HG02852 (cell line): Measurements from ENCODE around the gene SPIN3.
"Not testable (repeated sequence)": the region's sequence is repeated elsewhere in the genome, so short reads cannot be mapped to it uniquely, and the experiment has no call there.

Source experiments
- ATAC-seq: cut with Tn5 transposase; IDR thresholded peaks from one replicate; pipeline ENCODE4 v1.9.1; 2021; ENCODE audit warnings: mild to moderate bottlenecking, moderate library complexity; ENCODE audit not compliant: unreplicated experiment

Gene SPIN3

DNA sequence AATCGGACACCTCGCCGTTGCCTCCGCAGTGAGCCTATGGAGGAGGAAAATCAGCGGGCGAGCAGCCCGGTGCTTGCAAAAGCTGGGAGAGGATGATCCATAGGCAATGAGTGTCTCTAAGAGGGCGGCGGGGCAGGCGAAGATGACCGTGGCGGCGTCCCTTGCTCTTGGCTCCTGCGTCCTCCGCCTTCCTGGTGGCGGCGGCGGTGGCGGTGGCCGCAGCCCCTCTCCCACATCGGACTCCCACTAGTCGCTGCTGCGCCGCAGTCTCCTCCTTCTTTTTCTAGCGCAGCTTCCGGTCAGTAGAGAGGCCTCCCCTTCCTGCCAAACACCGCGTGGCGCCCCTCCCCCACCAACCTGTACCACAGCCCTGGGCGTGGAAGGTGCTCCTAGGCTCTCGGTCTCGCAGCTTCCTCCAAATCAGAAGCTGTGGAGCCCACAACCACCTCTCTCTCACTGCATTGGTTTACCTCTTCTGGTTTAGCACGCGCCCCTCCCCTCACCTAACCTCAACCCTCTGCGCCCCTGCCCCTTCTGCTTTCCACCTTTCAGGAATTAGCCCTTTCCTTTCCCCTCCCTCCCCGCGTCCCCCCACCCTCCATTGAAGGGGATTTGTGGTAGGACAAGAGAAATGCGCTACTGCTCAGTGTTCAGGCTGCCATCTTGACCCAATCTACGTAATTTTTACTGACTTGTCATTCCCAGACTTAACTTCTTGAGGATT lies at the start of gene SPIN3:
Gene SPIN3, minus strand, starts transcription at position 271 of the 724 bp plus-strand sequence. CDS start 594 bp downstream, outside the sequence.
- ATAC-seq = peak; percentile 97

DNA sequence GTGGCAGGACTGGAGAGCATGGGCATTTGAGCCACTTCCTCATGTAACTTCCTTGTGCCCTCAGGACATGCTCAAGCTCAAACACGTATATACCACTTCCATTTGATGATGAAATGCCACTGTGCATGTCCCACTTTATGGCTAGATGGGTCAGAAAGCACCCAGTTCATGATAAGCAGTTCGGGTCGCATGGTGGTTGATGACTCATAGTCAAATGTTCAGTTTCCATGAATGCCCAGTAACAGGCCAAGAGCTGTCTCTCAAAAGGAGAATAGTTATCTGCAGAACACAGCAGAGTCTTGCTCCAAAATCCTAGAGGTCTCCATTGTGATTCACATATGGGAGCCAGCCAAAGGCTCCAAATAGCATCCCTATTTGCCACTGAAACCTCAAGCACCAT lies 48.9 kb upstream of the SPIN3 start:
- ATAC-seq = no peak

DNA sequence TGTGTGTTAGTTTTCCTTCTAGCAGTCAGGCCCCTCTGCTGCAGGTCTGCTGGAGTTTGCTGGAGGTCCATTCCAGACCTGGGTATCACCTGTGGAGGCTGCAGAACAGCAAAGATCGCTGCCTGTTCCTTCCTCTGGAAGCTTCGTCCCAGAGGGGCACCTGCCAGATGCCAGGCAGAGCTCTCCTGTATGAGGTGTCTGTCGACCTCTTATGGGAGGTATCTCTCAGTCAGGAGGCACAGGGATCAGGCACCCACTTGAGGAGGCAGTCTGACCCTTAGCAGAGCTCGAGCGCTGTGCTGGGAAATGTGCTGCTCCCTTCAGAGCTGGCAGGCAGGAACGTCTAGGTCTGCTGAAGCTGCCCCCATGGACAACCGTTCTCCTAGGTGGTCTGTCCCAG lies 41.9 kb upstream of the SPIN3 start:
- ATAC-seq = not testable (repeated sequence)

DNA sequence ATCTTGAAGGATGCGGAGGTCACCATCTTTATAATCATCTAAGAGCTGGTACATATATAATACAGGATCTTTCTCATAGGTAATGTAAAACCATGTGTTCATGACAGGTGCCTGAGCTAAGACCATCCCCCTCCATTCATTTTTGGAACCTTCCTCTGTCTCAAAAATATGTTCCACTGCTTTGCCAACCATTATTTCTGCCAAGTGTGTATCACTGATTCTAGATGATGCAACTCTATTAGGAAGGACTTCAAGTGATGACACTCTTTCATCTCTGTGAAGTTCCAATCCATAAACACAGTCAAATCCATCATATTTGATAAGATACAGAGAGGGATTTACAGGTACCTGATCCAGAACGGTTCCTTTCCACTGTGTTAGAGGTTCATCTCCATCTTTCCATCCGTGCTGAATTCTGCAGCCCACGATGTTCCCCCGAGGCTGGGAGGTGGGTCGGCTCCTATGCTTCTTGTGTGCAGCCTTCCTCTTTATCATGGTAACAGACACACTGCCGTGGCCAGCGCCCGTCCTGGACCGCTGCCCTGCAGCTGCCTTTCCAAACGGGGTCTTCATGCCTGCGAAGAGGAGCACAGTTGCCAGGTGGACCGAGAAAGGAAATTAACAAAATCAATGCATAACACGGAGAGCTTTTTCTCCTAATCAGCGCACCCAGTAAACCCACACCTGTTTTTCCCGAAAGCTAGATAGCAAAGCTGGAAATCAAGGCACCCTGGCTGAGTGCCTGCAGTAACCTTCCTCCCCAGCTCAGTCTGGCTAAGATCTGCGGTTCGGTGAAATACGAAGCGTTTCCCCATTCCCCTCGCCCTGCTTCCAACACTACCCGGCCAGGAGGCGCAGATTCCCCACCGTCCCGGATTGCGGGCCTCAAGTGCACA lies 718 bp downstream of the SPIN3 start:
- ATAC-seq = no peak

DNA sequence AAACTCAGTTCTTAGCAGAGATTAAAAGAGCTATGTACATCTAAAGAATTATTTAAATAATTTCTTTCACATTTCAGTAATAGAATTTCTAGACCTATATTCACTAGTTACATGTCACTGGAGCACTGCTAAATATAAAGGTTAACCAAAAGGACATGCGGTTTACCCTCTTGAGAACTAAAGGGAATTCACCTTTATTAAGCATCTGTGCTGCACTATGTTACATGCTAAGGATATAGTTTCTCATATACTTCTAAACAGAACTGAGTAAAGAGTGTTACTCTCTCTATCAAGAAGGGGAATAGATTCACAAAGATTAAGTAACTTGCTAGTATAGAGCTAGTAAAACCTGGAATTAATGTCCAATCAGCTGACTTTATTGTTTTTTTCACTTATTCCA lies 7.6 kb downstream of the SPIN3 start:
- ATAC-seq = no peak

DNA sequence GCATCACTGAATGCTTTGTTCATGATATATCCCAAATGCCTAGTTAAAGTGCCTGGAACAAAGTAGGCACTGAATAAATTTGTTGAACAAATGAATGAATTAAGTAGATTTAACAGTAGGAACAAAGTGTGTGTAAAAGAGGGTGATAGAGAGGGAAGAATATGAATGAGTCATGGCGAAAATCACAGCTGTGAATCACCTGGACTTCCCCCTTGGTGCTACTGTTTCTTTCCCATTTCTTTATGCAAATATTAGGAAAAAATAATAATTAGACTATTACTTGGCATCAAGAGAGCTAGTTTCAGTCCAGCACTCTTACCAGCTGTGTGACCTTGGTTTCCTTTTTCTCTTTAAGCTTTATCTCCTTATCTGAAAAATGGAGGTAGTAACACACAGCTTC lies 9.2 kb downstream of the SPIN3 start:
- ATAC-seq = peak; percentile 51

DNA sequence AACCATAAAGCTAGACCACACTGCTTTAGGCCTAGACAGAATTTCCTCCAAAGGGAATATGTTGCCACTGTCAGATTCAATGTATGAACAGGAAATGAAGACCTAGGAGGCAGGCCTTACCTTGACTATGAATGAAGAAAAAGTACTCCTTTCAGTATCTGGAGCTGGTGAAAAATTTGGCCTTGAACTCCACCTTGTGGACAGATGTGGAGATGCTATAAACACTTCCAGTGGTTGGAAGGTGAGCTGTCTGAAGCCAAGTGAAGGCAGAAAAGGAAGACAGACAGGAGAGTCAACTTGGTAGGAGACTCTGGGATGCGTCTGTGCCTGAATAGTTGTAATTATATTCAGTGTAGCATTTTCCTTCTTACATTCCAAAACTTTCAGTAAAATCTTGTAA lies 17.2 kb downstream of the SPIN3 start:
- peak; percentile 97 for ATAC-seq

DNA sequence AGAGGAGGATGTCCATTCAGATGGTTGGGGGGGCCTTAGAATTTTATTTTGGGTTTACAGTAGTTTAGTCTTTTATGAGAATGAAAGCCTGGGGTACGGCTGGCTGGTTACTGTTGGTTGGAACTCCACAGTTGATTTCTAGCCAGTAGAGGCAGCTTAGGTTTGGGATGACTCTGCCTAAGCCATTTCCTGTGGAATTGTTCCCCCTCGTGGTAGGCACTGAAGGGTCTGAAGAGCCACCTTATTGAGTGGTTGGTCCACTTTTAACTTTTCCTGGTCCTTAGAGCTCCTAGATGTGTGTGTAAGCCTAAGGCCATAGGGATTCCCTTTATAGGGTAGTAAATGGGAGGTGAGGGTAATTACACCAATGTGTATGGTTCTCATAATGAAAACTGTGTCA lies 19.7 kb downstream of the SPIN3 start:
- no peak for ATAC-seq

DNA sequence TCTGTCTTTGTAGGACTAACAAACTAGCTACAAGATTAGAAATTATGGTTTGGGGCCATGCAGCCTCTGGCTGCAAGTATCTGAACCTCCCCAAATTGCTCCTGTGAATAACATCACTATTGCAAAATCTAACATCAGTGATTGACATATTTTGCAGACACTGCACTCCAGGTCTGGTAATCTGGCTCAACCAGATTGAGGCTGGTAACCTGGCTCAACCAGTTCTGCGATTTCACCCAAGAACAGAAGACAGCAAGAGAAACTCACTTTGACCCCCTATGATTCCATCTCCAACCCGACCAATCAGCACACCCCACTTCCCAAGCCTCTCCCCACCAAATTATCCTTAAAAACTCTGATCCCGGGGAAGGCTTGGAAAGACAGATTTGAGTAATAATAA lies 20.9 kb downstream of the SPIN3 start:
- no peak for ATAC-seq

DNA sequence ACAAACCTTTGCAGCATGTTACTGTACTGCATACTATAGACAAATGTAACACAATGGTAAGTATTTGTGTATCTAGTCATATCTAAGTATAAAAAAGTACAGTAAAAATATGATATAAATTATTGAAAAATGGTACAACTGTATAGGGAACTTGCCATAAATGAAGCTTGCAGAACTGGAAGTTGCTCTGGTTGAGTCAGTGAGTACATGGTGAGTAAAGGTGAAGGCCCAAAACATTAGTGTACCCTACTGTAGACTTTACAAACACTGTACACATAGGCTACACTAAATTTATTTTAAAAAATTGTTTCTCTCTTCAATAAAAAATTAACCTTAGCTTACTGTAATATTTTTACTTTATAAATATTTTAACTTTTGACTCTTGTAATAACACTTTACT lies 25.8 kb downstream of the SPIN3 start:
- no peak for ATAC-seq

DNA sequence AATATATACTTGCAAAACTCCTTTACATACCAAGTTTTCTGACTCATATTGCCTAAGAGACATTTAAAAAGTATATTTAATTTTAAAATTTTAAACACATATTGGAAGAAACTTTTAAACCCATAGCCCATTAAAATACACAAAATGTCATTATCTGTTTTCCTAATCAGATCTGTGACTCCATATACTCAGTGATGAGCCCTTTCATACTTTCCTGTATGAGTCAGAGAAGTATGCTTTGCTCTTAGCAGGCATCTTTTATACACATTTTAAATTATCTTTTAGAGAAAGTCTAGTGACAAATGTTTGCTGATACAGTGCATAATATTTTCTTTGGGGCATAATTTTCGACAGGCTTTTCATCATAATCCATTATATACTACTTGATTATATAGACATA lies 26.4 kb downstream of the SPIN3 start:
- ATAC-seq = no peak

DNA sequence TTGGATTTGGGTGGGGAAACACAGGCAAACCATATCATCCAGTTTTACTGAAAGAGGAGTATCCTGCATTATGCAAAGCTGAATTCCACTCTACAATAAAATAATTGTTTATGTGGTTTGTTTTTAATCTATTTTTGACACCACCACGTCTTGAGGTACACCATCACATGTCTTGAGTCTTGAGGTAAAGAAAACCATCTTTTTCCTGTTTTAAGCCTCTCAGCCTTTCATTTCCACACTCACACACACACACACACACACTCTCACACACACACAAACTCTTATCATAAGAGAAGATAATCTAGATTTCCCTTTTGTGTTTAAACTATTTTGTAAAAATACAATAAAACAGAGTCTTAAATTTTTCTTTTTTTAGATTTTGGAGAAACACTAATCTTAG lies 32.0 kb downstream of the SPIN3 start:
- ATAC-seq = no peak

DNA sequence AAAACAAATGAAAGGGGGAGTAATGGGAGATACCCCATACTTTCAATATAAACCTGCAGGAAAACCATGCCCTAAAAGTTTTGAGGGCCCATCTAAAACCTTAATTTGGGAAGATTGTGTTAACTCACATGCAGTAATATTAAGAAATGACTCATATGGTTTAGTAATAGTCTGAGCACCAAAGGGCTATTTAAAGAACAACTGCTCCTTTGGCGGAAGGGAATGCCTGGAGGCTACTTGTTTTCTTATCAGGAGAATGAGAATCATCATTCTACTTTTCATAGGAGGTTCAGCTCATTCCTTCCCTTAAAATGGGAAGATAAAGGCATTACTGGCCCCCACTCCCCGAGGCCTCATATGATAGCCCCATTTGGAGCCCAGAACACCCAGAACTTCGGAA lies 47.6 kb downstream of the SPIN3 start:
- ATAC-seq = no peak

DNA sequence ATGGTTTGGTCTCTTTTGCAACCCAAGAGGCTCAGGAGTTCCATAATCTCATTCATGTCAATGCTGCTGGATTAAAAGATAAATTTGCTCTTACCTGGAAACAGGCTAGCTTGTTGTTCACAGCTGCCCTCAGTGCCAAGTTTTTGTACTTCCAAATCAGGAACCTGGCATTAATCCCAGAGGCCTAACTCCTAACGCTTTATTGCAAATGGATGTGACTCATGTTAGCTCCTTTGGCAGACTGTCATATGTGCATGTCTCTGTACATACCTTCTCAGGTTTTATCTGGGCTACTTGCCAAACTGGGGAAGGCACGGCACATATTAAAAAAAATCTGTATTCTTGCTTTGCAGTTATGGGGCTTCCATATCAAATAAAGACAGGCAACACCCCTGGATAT lies 49.1 kb downstream of the SPIN3 start:
- ATAC-seq = not testable (repeated sequence)

DNA sequence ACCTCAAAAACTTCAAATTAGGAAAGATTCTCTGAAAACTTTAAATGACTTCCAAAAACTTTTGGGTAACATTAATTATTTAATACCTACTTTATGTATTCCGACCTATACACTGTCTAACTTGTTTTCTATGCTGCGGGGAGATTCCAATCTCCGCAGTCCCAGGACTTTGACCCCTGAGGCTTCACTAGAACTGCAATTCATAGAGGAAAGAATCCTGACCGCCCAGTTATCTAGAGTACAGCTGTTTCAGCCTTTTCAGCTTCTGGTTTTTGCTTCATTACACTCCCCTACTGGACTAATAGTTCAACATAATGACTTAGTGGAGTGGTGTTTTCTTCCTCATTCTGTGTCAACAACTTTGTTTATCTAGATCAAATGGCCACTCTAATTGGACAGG lies 50.1 kb downstream of the SPIN3 start:
- ATAC-seq = not testable (repeated sequence)

DNA sequence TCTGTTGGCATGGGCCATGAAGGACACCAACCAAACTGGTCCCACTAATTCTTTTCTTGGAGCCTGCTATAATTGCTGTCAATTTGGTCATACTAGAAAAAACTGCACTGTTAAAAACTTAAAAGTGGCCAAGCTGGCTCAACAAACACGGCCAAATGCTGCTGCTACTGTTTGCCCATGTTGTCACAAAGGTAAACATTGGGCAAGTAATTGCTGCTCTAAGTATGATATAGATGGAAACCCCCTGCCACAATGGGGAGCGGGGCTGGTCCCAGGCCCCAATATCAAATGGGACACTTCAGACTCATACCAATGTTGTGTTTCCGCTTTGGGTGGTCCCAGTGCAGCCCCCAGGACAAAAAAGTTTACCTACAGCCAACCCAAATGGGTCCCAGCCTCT lies 52.1 kb downstream of the SPIN3 start:
- ATAC-seq = no peak
